ENCODE measurements around the gene DEPP1. TPM values are rescaled to one million over a fixed set of nuclear protein-coding genes. Genes with fewer than 3 reads are reported as not detected.

DEPP1 gene
- total and polyA plus RNA-seq, 2 experiments from 2014 or later, result 0.37 to 1.3 TPM

DNA sequence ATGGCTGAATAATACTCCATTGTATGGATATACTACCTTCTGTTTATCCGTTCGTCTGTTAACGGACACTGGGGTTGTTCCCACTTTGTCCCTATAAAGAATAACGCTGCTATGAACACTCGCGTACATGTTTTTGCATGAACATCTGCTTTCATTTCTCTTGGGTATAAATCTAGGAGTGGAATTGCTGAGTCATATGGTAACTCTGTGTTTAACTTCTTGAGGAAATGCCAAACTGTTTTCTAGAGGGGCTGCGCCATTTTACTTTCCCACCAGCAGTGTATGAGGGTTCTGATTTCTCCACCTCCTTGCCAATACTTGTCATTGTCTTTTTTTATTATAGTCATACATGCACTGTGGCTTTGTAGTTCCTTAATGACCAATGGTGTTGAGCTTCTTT is 39.7 kb downstream of the DEPP1 start:
- Histone ChIP-seq H3K27me3 (ENCODE audit: insufficient read depth) (no peaks in the 10 kb centered on the region), H3K9me2 (ENCODE audit: insufficient read depth) (peaks cover 7% of the 10 kb centered on the region), H4K20me1 (replicated peaks; ENCODE audit: insufficient read depth) (no peaks in the 10 kb centered on the region), H2AFZ (no peak overlapping the region), H3K4me3 (no peak overlapping the region), H3K4me2 (no peak overlapping the region), H3K79me2 (replicated peaks; ENCODE audit: insufficient read depth) (no peaks in the 10 kb centered on the region), H3K36me3 (ENCODE audit: insufficient read depth) (no peaks in the 10 kb centered on the region), H3K27ac (ENCODE audit: low read depth) (no peak overlapping the region), H3F3A (replicated peaks; ENCODE audit: low read depth) (no peaks in the 10 kb centered on the region), H3K4me1 (ENCODE audit: insufficient read depth) (no peaks in the 10 kb centered on the region)
- no peak overlapping the region for H3K27ac Mint-ChIP-seq
- no peaks in the 10 kb centered on the region; the same call in 2 of the 3 replicates for H3K4me1 Mint-ChIP-seq
- H3K27me3 Mint-ChIP-seq (ENCODE audit: insufficient read depth, low read depth, poor library complexity), result peaks cover 3% of the 10 kb centered on the region
- H3K36me3 Mint-ChIP-seq (ENCODE audit: low read depth), result peaks cover under 1% of the 10 kb centered on the region; the same call in 1 of the 3 replicates
- no peak for DNase-seq (ENCODE audit: low spot score)
- ATAC-seq, result no peak
- no peak overlapping the region for H3K4me3 Mint-ChIP-seq
- TF ChIP-seq EZH2 (IDR thresholded peaks at IDR 0.05; ENCODE audit: low read depth, unreplicated experiment) (no peak), POLR2AphosphoS5 (IDR thresholded peaks at IDR 0.05; ENCODE audit: low read depth) (no peak), ZNF114 (CRISPR knock-in tag; IDR thresholded peaks at IDR 0.05) (no peak), JUNB (IDR thresholded peaks at IDR 0.05; ENCODE audit: unreplicated experiment) (no peak), NANOG (IDR thresholded peaks at IDR 0.05; ENCODE audit: borderline replicate concordance) (no peak), ZNF331 (CRISPR knock-in tag; IDR thresholded peaks at IDR 0.05; ENCODE audit: low read depth) (no peak), STAT1 (IDR thresholded peaks at IDR 0.05; ENCODE audit: unreplicated experiment) (no peak), EZH2phosphoT487 (IDR thresholded peaks at IDR 0.05; ENCODE audit: unreplicated experiment) (no peak), CREB1 (CRISPR knock-in tag; IDR thresholded peaks at IDR 0.05; ENCODE audit: low read depth) (no peak)
- TF ChIP-seq, protein P1, sequence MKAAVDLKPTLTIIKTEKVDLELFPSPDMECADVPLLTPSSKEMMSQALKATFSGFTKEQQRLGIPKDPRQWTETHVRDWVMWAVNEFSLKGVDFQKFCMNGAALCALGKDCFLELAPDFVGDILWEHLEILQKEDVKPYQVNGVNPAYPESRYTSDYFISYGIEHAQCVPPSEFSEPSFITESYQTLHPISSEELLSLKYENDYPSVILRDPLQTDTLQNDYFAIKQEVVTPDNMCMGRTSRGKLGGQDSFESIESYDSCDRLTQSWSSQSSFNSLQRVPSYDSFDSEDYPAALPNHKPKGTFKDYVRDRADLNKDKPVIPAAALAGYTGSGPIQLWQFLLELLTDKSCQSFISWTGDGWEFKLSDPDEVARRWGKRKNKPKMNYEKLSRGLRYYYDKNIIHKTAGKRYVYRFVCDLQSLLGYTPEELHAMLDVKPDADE (IDR thresholded peaks at IDR 0.05), result no peak
- TF ChIP-seq, protein P2, sequence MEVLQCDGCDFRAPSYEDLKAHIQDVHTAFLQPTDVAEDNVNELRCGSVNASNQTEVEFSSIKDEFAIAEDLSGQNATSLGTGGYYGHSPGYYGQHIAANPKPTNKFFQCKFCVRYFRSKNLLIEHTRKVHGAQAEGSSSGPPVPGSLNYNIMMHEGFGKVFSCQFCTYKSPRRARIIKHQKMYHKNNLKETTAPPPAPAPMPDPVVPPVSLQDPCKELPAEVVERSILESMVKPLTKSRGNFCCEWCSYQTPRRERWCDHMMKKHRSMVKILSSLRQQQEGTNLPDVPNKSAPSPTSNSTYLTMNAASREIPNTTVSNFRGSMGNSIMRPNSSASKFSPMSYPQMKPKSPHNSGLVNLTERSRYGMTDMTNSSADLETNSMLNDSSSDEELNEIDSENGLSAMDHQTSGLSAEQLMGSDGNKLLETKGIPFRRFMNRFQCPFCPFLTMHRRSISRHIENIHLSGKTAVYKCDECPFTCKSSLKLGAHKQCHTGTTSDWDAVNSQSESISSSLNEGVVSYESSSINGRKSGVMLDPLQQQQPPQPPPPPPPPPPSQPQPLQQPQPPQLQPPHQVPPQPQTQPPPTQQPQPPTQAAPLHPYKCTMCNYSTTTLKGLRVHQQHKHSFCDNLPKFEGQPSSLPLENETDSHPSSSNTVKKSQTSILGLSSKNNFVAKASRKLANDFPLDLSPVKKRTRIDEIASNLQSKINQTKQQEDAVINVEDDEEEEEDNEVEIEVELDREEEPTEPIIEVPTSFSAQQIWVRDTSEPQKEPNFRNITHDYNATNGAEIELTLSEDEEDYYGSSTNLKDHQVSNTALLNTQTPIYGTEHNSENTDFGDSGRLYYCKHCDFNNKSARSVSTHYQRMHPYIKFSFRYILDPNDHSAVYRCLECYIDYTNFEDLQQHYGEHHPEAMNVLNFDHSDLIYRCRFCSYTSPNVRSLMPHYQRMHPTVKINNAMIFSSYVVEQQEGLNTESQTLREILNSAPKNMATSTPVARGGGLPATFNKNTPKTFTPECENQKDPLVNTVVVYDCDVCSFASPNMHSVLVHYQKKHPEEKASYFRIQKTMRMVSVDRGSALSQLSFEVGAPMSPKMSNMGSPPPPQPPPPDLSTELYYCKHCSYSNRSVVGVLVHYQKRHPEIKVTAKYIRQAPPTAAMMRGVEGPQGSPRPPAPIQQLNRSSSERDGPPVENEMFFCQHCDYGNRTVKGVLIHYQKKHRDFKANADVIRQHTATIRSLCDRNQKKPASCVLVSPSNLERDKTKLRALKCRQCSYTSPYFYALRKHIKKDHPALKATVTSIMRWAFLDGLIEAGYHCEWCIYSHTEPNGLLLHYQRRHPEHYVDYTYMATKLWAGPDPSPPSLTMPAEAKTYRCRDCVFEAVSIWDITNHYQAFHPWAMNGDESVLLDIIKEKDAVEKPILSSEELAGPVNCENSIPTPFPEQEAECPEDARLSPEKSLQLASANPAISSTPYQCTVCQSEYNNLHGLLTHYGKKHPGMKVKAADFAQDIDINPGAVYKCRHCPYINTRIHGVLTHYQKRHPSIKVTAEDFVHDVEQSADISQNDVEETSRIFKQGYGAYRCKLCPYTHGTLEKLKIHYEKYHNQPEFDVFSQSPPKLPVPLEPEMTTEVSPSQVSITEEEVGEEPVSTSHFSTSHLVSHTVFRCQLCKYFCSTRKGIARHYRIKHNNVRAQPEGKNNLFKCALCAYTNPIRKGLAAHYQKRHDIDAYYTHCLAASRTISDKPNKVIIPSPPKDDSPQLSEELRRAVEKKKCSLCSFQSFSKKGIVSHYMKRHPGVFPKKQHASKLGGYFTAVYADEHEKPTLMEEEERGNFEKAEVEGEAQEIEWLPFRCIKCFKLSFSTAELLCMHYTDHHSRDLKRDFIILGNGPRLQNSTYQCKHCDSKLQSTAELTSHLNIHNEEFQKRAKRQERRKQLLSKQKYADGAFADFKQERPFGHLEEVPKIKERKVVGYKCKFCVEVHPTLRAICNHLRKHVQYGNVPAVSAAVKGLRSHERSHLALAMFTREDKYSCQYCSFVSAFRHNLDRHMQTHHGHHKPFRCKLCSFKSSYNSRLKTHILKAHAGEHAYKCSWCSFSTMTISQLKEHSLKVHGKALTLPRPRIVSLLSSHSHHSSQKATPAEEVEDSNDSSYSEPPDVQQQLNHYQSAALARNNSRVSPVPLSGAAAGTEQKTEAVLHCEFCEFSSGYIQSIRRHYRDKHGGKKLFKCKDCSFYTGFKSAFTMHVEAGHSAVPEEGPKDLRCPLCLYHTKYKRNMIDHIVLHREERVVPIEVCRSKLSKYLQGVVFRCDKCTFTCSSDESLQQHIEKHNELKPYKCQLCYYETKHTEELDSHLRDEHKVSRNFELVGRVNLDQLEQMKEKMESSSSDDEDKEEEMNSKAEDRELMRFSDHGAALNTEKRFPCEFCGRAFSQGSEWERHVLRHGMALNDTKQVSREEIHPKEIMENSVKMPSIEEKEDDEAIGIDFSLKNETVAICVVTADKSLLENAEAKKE (CRISPR knock-in tag; IDR thresholded peaks at IDR 0.05), result no peak
- TF ChIP-seq, protein P3, sequence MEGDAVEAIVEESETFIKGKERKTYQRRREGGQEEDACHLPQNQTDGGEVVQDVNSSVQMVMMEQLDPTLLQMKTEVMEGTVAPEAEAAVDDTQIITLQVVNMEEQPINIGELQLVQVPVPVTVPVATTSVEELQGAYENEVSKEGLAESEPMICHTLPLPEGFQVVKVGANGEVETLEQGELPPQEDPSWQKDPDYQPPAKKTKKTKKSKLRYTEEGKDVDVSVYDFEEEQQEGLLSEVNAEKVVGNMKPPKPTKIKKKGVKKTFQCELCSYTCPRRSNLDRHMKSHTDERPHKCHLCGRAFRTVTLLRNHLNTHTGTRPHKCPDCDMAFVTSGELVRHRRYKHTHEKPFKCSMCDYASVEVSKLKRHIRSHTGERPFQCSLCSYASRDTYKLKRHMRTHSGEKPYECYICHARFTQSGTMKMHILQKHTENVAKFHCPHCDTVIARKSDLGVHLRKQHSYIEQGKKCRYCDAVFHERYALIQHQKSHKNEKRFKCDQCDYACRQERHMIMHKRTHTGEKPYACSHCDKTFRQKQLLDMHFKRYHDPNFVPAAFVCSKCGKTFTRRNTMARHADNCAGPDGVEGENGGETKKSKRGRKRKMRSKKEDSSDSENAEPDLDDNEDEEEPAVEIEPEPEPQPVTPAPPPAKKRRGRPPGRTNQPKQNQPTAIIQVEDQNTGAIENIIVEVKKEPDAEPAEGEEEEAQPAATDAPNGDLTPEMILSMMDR (conservative IDR thresholded peaks at IDR 0.05; ENCODE audit: low read depth in 2 of 2), result no peak
- TF ChIP-seq, protein P4, sequence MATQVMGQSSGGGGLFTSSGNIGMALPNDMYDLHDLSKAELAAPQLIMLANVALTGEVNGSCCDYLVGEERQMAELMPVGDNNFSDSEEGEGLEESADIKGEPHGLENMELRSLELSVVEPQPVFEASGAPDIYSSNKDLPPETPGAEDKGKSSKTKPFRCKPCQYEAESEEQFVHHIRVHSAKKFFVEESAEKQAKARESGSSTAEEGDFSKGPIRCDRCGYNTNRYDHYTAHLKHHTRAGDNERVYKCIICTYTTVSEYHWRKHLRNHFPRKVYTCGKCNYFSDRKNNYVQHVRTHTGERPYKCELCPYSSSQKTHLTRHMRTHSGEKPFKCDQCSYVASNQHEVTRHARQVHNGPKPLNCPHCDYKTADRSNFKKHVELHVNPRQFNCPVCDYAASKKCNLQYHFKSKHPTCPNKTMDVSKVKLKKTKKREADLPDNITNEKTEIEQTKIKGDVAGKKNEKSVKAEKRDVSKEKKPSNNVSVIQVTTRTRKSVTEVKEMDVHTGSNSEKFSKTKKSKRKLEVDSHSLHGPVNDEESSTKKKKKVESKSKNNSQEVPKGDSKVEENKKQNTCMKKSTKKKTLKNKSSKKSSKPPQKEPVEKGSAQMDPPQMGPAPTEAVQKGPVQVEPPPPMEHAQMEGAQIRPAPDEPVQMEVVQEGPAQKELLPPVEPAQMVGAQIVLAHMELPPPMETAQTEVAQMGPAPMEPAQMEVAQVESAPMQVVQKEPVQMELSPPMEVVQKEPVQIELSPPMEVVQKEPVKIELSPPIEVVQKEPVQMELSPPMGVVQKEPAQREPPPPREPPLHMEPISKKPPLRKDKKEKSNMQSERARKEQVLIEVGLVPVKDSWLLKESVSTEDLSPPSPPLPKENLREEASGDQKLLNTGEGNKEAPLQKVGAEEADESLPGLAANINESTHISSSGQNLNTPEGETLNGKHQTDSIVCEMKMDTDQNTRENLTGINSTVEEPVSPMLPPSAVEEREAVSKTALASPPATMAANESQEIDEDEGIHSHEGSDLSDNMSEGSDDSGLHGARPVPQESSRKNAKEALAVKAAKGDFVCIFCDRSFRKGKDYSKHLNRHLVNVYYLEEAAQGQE (IDR thresholded peaks at IDR 0.05; ENCODE audit: unreplicated experiment), result no peak
- H3K9me3 Mint-ChIP-seq, result peaks cover under 1% of the 10 kb centered on the region; the same call in 1 of the 3 replicates
